Stimulated activated naive CD8-positive, alpha-beta T cell treated with anti-CD3 and anti-CD28 coated beads, Interleukin-15, Interleukin-2, amounts not matched to agents 100 ng/mL and 50 ng/mL, for 24 hours (primary cell): ENCODE measurements around the gene FNDC3B.
"Not testable (repeated sequence)": the region's sequence is repeated elsewhere in the genome, so short reads cannot be mapped to it uniquely, and the experiment has no call there.

Experiments used
- H3K27ac Mint-ChIP-seq: one replicate; pipeline ENCODE4 v1.8.0; 2021; ENCODE audit warnings: mild to moderate bottlenecking, mixed read lengths
- H3K27me3 Mint-ChIP-seq: one replicate; pipeline ENCODE4 v1.8.0; 2021; ENCODE audit warnings: mixed read lengths
- H3K36me3 Mint-ChIP-seq: one replicate; pipeline ENCODE4 v1.8.0; 2021; ENCODE audit warnings: low read depth, mixed read lengths
- H3K4me1 Mint-ChIP-seq: one replicate; pipeline ENCODE4 v1.8.0; 2021; ENCODE audit warnings: low read depth, mixed read lengths
- H3K4me3 Mint-ChIP-seq: one replicate; pipeline ENCODE4 v1.8.0; 2021; ENCODE audit warnings: mild to moderate bottlenecking, mixed read lengths
- H3K9me3 Mint-ChIP-seq: one replicate; pipeline ENCODE4 v1.8.0; 2021; ENCODE audit warnings: mixed read lengths

Gene FNDC3B

DNA sequence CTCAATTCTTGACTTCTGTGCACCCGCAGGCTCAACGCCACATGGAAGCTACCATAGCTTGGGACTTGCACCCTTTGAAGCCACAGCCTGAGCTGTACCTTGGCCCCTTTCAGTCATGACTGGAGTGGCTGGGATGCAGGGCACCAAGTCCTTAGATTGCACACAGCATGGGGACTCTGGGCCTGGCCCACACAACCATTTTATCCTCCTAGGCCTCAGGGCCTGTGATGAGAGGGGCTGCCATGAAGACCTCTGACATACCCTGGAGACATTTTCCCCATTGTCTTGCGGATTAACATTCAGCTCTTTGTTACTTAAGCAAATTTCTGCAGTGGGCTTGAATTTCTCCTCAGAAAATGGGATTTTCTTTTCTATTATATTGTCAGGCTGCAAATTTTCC lies 203.1 kb downstream of the FNDC3B start:
- H3K27me3 Mint-ChIP-seq, H3K27ac Mint-ChIP-seq, H3K4me3 Mint-ChIP-seq: not testable (repeated sequence)
- H3K4me1 Mint-ChIP-seq, result peaks cover 11% of the 10 kb centered on the region
- H3K9me3 Mint-ChIP-seq, result peaks cover 23% of the 10 kb centered on the region
- peaks cover 39% of the 10 kb centered on the region for H3K36me3 Mint-ChIP-seq

- Mint-ChIP-seq H3K4me1 (peaks cover 14% of the 10 kb centered on the region), H3K9me3 (peaks cover 23% of the 10 kb centered on the region), H3K36me3 (peaks cover 45% of the 10 kb centered on the region)
- H3K27ac Mint-ChIP-seq, H3K27me3 Mint-ChIP-seq, H3K4me3 Mint-ChIP-seq: not testable (repeated sequence)
Measured at GRCh38 chr3:172243376-172243775, 204.0 kb downstream of the FNDC3B start.

- Mint-ChIP-seq H3K9me3 (peaks cover 23% of the 10 kb centered on the region), H3K36me3 (peaks cover 41% of the 10 kb centered on the region), H3K27ac (no peak overlapping the region), H3K27me3 (no peaks in the 10 kb centered on the region), H3K4me1 (peaks cover 14% of the 10 kb centered on the region), H3K4me3 (no peak overlapping the region)
Measured at GRCh38 chr3:172244011-172244410, 204.6 kb downstream of the FNDC3B start.

DNA sequence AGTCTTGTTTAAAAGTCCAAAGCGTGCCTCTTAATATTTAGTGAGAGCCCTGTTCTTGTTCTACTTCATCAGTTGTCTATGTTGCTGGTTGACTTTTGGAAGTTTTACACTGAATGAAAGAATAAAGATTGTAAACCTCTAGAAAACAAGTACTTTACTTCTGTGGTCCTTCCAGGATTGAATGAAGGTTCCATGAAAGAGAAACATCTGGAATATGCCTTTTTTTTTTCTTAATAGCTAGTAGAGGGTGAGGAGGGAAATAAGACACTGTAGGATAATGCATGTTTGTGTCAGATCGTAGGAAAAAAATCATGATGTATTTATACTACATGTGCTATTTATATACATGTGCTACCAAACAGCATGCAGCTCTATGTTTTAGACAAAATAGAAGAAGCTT lies 205.9 kb downstream of the FNDC3B start:
- H3K4me3 Mint-ChIP-seq, result no peak overlapping the region
- no peak overlapping the region for H3K27ac Mint-ChIP-seq
- peaks cover 23% of the 10 kb centered on the region for H3K9me3 Mint-ChIP-seq
- no peaks in the 10 kb centered on the region for H3K27me3 Mint-ChIP-seq
- H3K36me3 Mint-ChIP-seq, result peaks cover 48% of the 10 kb centered on the region
- peaks cover 14% of the 10 kb centered on the region for H3K4me1 Mint-ChIP-seq

DNA sequence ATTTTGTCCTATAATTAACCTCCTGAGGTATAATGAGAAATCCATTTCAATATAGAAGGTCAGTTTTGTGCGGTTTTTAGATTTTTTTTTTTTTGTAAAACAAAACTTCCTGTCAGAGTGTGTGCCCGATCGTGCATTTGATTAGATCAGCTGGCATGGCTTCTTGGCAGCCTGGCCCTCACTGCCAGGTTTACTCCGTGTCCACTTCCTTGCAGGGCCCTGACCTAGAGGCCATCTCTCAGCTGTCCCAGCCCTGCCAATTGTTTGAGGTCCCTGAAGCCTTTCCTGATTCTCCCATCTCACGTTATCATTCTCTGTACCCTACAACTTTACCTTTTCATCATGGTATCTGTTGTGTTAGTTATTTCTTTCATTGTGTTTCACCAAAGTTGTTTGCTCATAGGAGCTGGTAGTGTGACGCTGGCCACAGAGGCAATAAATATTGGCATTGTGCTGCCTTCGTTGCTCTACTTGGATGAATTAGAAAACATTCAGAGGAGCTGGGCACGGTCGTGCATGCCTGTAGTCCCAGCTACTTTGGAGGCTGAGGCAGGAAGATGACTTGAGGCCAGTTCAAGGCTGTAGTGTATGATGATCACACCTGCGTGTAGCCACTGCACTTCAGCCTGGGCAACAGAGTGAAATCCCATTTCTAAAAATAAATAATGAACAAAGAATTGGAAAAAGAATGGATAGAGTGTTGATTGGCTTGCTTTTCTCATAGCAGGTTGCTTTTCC lies 206.9 kb downstream of the FNDC3B start:
- peaks cover 45% of the 10 kb centered on the region for H3K36me3 Mint-ChIP-seq
- peaks cover 14% of the 10 kb centered on the region for H3K4me1 Mint-ChIP-seq
- H3K27me3 Mint-ChIP-seq, result no peaks in the 10 kb centered on the region
- H3K4me3 Mint-ChIP-seq, result no peak overlapping the region
- peaks cover 16% of the 10 kb centered on the region for H3K9me3 Mint-ChIP-seq
- H3K27ac Mint-ChIP-seq, result no peak overlapping the region

- Mint-ChIP-seq H3K4me3 (no peak overlapping the region), H3K27me3 (no peaks in the 10 kb centered on the region), H3K27ac (peak overlapping the region; percentile 6), H3K36me3 (peaks cover 44% of the 10 kb centered on the region), H3K9me3 (peaks cover 10% of the 10 kb centered on the region), H3K4me1 (peaks cover 14% of the 10 kb centered on the region)
Measured at GRCh38 chr3:172247525-172248274, 208.3 kb downstream of the FNDC3B start.

DNA sequence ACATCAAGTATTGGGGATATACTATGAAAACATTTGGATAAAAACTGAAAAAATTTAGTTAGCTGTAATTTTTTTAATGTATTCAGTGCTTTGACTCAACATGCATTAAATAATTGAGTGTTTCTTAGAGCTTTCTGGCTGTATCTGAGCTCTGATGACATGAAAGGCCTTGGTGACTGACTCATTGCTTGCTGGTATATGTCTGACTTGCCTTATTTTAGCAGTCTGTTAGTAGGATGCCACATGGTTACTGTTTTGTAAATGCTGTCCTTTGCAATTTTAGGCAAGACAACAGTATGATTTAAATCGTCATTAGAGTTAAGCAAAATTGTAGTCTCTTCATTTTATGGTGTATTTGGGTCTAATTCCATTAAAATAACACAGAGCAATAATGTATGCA lies 209.7 kb downstream of the FNDC3B start:
- Mint-ChIP-seq H3K36me3 (peaks cover 44% of the 10 kb centered on the region), H3K9me3 (no peaks in the 10 kb centered on the region), H3K4me1 (peaks cover 9% of the 10 kb centered on the region), H3K27ac (no peak overlapping the region), H3K4me3 (no peak overlapping the region), H3K27me3 (no peaks in the 10 kb centered on the region)

DNA sequence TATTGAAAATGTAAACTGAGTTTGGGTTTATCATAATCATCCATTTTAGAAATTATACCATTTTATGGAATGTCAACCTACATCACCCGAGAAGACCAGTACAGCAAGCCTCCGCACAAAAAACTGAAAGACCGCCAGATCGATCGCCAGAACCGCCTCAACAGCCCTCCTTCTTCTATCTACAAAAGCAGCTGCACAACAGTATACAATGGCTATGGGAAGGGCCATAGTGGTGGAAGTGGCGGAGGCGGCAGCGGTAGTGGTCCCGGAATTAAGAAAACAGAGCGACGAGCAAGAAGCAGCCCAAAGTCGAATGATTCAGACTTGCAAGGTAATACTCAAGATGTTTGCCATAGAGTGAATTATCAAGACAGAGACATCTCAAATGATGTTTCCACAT lies 211.8 kb downstream of the FNDC3B start:
- no peaks in the 10 kb centered on the region for H3K9me3 Mint-ChIP-seq
- H3K36me3 Mint-ChIP-seq, result peaks cover 57% of the 10 kb centered on the region
- H3K27me3 Mint-ChIP-seq, result no peaks in the 10 kb centered on the region
- H3K4me1 Mint-ChIP-seq, result peaks cover 4% of the 10 kb centered on the region
- no peak overlapping the region for H3K4me3 Mint-ChIP-seq
- H3K27ac Mint-ChIP-seq, result no peak overlapping the region

GRCh38 chr3:172253200-172253599 lies 213.8 kb downstream of the FNDC3B start:
- Mint-ChIP-seq H3K36me3 (peaks cover 56% of the 10 kb centered on the region), H3K9me3 (no peaks in the 10 kb centered on the region), H3K4me1 (no peaks in the 10 kb centered on the region), H3K27me3 (no peaks in the 10 kb centered on the region), H3K4me3 (no peak overlapping the region), H3K27ac (no peak overlapping the region)

GRCh38 chr3:172254542-172254941 lies 215.2 kb downstream of the FNDC3B start:
- no peaks in the 10 kb centered on the region for H3K9me3 Mint-ChIP-seq
- H3K27ac Mint-ChIP-seq, result no peak overlapping the region
- no peaks in the 10 kb centered on the region for H3K27me3 Mint-ChIP-seq
- H3K4me1 Mint-ChIP-seq, result no peaks in the 10 kb centered on the region
- H3K36me3 Mint-ChIP-seq, result peaks cover 54% of the 10 kb centered on the region
- H3K4me3 Mint-ChIP-seq, result no peak overlapping the region

DNA sequence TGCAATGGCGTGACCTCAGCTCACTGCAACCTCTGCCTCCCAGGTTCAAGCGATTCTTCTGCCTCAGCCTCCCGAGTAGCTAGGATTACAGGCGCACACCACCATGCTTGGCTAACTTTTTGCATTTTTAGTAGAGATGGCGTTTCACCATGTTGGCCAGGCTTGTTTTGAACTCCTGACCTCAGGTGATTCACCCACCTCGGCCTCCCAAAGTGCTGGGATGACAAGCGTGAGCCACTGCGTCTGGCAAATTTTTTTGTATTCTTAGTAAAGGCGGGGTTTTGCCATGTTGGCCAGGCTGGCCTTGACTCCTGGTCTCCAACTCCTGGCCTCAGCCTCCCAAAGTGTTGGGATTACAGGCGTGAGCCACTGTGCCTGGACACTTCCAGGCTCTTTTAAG lies 215.9 kb downstream of the FNDC3B start:
- H3K27ac Mint-ChIP-seq, H3K9me3 Mint-ChIP-seq, H3K27me3 Mint-ChIP-seq, H3K4me1 Mint-ChIP-seq, H3K4me3 Mint-ChIP-seq: not testable (repeated sequence)
- peaks cover 49% of the 10 kb centered on the region for H3K36me3 Mint-ChIP-seq

- H3K4me3 Mint-ChIP-seq, result no peak overlapping the region
Measured at GRCh38 chr3:172256101-172256734, 216.8 kb downstream of the FNDC3B start.

GRCh38 chr3:172257648-172258400 lies 218.4 kb downstream of the FNDC3B start:
- H3K4me1 Mint-ChIP-seq, result no peaks in the 10 kb centered on the region
- peaks cover 41% of the 10 kb centered on the region for H3K36me3 Mint-ChIP-seq
- no peak overlapping the region for H3K27ac Mint-ChIP-seq
- H3K9me3 Mint-ChIP-seq, result peaks cover 4% of the 10 kb centered on the region
- no peak overlapping the region for H3K4me3 Mint-ChIP-seq
- no peaks in the 10 kb centered on the region for H3K27me3 Mint-ChIP-seq

More at GRCh38 chr3:172256101-172256734, 216.8 kb downstream of the FNDC3B start:
- Mint-ChIP-seq H3K4me1 (no peaks in the 10 kb centered on the region), H3K27me3 (no peaks in the 10 kb centered on the region), H3K27ac (no peak overlapping the region), H3K36me3 (peaks cover 45% of the 10 kb centered on the region), H3K9me3 (no peaks in the 10 kb centered on the region)

- H3K9me3 Mint-ChIP-seq, result peaks cover 4% of the 10 kb centered on the region
- no peaks in the 10 kb centered on the region for H3K4me1 Mint-ChIP-seq
- peaks cover 34% of the 10 kb centered on the region for H3K36me3 Mint-ChIP-seq
- H3K27me3 Mint-ChIP-seq, result no peaks in the 10 kb centered on the region
- H3K27ac Mint-ChIP-seq, result no peak overlapping the region
- no peak overlapping the region for H3K4me3 Mint-ChIP-seq
Measured at GRCh38 chr3:172258624-172259023, 219.2 kb downstream of the FNDC3B start.

DNA sequence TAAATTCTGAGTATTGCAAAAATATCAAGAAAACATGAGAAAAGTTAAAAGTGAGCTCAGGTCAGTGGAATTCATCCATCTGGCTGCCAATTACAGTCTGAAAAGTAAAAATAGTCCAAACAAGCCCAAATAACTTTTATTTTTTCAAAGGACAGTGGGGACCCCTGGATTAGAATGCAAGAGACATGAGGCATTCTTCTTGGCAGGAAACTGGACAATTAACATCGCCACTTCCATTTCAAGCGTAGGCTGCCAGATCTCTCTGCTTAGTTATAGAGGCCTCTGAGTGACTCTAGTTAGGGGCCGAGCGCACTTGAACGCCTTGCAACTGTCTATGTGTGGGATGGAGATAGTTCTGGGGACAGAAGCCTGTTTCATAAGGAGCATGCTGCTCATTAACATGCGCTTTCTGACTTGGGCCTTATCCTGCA lies 219.7 kb downstream of the FNDC3B start:
- Mint-ChIP-seq H3K36me3 (peaks cover 34% of the 10 kb centered on the region), H3K9me3 (peaks cover 4% of the 10 kb centered on the region), H3K27ac (no peak overlapping the region), H3K4me3 (no peak overlapping the region), H3K27me3 (no peaks in the 10 kb centered on the region), H3K4me1 (no peaks in the 10 kb centered on the region)
